ENCODE measurements around the gene CEP57L1. TPM values are rescaled to one million over a fixed set of nuclear protein-coding genes. Genes with fewer than 3 reads are reported as not detected.

CEP57L1 gene
- polyA plus RNA-seq, 1 donor from 2014 or later: 19.7 TPM

- Histone ChIP-seq H3K4me3 (ENCODE audit: low read length) (peak overlapping the region; percentile 86), H3K9ac (ENCODE audit: low read length) (no peak overlapping the region), H3K27ac (ENCODE audit: low read length) (no peak overlapping the region), H3F3A (ENCODE audit: insufficient read depth, low read length, poor library complexity, severe bottlenecking) (peaks cover 6% of the 10 kb centered on the region), H4K20me1 (ENCODE audit: insufficient read depth) (no peaks in the 10 kb centered on the region), H3K79me2 (replicated peaks; ENCODE audit: insufficient read depth, low read length) (peaks cover 42% of the 10 kb centered on the region), H2AFZ (ENCODE audit: low read depth, low read length) (no peak overlapping the region), H3K27me3 (ENCODE audit: insufficient read depth, low read depth, low read length) (no peaks in the 10 kb centered on the region), H3K9me2 (ENCODE audit: insufficient read depth, low read length) (no peaks in the 10 kb centered on the region), H3K9me3 (ENCODE audit: low read length) (no peaks in the 10 kb centered on the region), H3K4me2 (ENCODE audit: low read length) (peak overlapping the region; percentile 76), H3K36me3 (ENCODE audit: insufficient read depth, low read length) (no peaks in the 10 kb centered on the region)
- no peak for TF ChIP-seq CTCF (IDR thresholded peaks at IDR 0.05; ENCODE audit: poor library complexity, severe bottlenecking)
- no peak for TF ChIP-seq TAF1 (IDR thresholded peaks at IDR 0.05; ENCODE audit: low read depth)
- no peak for TF ChIP-seq RAD21 (conservative IDR thresholded peaks at IDR 0.05)
- no peak for TF ChIP-seq POLR2AphosphoS5 (IDR thresholded peaks at IDR 0.05)
- no peak for TF ChIP-seq REST (IDR thresholded peaks at IDR 0.05; ENCODE audit: borderline replicate concordance)
- no peak for TF ChIP-seq MXI1 (conservative IDR thresholded peaks at IDR 0.05; ENCODE audit: poor library complexity, severe bottlenecking)
- TF ChIP-seq SMC3 (conservative IDR thresholded peaks at IDR 0.05; ENCODE audit: poor library complexity): no peak
- no peak for TF ChIP-seq EP300 (conservative IDR thresholded peaks at IDR 0.05; ENCODE audit: poor library complexity, severe bottlenecking)
- no peak for TF ChIP-seq EZH2 (IDR thresholded peaks at IDR 0.05; ENCODE audit: borderline replicate concordance, insufficient read depth, low read length, poor library complexity, severe bottlenecking)
Measured at GRCh38 chr6:109091314-109092024, 3.8 kb upstream of the CEP57L1 start.

- Histone ChIP-seq H3K36me3 (ENCODE audit: insufficient read depth, low read length) (no peaks in the 10 kb centered on the region), H3K9me2 (ENCODE audit: insufficient read depth, low read length) (no peaks in the 10 kb centered on the region), H2AFZ (ENCODE audit: low read depth, low read length) (no peak overlapping the region), H3K27ac (ENCODE audit: low read length) (no peak overlapping the region), H3K4me2 (ENCODE audit: low read length) (peak overlapping the region; percentile 76), H3K9ac (ENCODE audit: low read length) (no peak overlapping the region), H3K27me3 (ENCODE audit: insufficient read depth, low read depth, low read length) (no peaks in the 10 kb centered on the region), H3K4me3 (ENCODE audit: low read length) (peak overlapping the region; percentile 86), H3F3A (ENCODE audit: insufficient read depth, low read length, poor library complexity, severe bottlenecking) (peaks cover 6% of the 10 kb centered on the region), H3K79me2 (replicated peaks; ENCODE audit: insufficient read depth, low read length) (peaks cover 48% of the 10 kb centered on the region), H3K9me3 (ENCODE audit: low read length) (no peaks in the 10 kb centered on the region), H4K20me1 (ENCODE audit: insufficient read depth) (no peaks in the 10 kb centered on the region)
- no peak for TF ChIP-seq TAF1 (IDR thresholded peaks at IDR 0.05; ENCODE audit: low read depth)
- no peak for TF ChIP-seq MXI1 (conservative IDR thresholded peaks at IDR 0.05; ENCODE audit: poor library complexity, severe bottlenecking)
- TF ChIP-seq EP300 (conservative IDR thresholded peaks at IDR 0.05; ENCODE audit: poor library complexity, severe bottlenecking): no peak
- no peak for TF ChIP-seq SMC3 (conservative IDR thresholded peaks at IDR 0.05; ENCODE audit: poor library complexity)
- TF ChIP-seq REST (IDR thresholded peaks at IDR 0.05; ENCODE audit: borderline replicate concordance): no peak
- no peak for TF ChIP-seq POLR2AphosphoS5 (IDR thresholded peaks at IDR 0.05)
- TF ChIP-seq CTCF (IDR thresholded peaks at IDR 0.05; ENCODE audit: poor library complexity, severe bottlenecking): no peak
- TF ChIP-seq EZH2 (IDR thresholded peaks at IDR 0.05; ENCODE audit: borderline replicate concordance, insufficient read depth, low read length, poor library complexity, severe bottlenecking): no peak
Measured at GRCh38 chr6:109092074-109092473, 3.2 kb upstream of the CEP57L1 start.
